SK-N-SH treated with all-trans-retinoic acid at 6 μM for 48 hours (cell line): ENCODE measurements around the gene MRPL4.
"Not testable (repeated sequence)": the region's sequence is repeated elsewhere in the genome, so short reads cannot be mapped to it uniquely, and the experiment has no call there.

Experiments used
- ATAC-seq: fragments of 200-7000 bp; cut with Tn5 transposase; 3 replicates; pipeline ENCODE4 v1.9.1; 2020; ENCODE audit warnings: mild to moderate bottlenecking, moderate library complexity
- ARNTL ChIP-seq: fragments of 450-650 bp; formaldehyde crosslinking; IDR thresholded peaks from 2 replicates; pipeline ENCODE4 v1.5.0; 2020; ENCODE audit warnings: low read depth, mild to moderate bottlenecking, moderate library complexity, borderline replicate concordance
- BACH2 ChIP-seq: fragments of 250-450 bp; sonication (Bioruptor Pico); IDR thresholded peaks from 2 replicates; pipeline ENCODE4 v1.9.0; 2021; ENCODE audit warnings: mild to moderate bottlenecking, borderline replicate concordance
- CREB5 ChIP-seq: fragments of 250-450 bp; sonication (Bioruptor Pico); IDR thresholded peaks from 2 replicates; pipeline ENCODE4 v1.5.1; 2020; ENCODE audit warnings: low read depth, mild to moderate bottlenecking, moderate library complexity
- CSDC2 ChIP-seq: fragments of 250-450 bp; sonication (Bioruptor Pico); IDR thresholded peaks from 2 replicates; pipeline ENCODE4 v1.5.0; 2020; ENCODE audit warnings: mild to moderate bottlenecking, moderate library complexity
- CSRNP3 ChIP-seq: fragments of 250-450 bp; sonication (Bioruptor Pico); IDR thresholded peaks from 2 replicates; pipeline ENCODE4 v1.5.1; 2021; ENCODE audit warnings: mild to moderate bottlenecking, moderate library complexity
- ESRRG ChIP-seq: fragments of 250-450 bp; sonication (Bioruptor Pico); IDR thresholded peaks from 2 replicates; pipeline ENCODE4 v1.6.1; 2021; ENCODE audit warnings: mild to moderate bottlenecking
- GLIS3 ChIP-seq: fragments of 250-450 bp; sonication (Bioruptor Pico); IDR thresholded peaks from 2 replicates; pipeline ENCODE4 v1.5.0; 2020; ENCODE audit warnings: mild to moderate bottlenecking, moderate library complexity
- OSR1 ChIP-seq: fragments of 250-450 bp; sonication (Bioruptor Pico); IDR thresholded peaks from 2 replicates; pipeline ENCODE4 v1.8.0; 2022; ENCODE audit warnings: moderate library complexity, mild to moderate bottlenecking, inconsistent platforms
- PPARA ChIP-seq: fragments of 250-450 bp; sonication (Bioruptor Pico); IDR thresholded peaks from 2 replicates; pipeline ENCODE4 v1.5.0; 2020; ENCODE audit warnings: mild to moderate bottlenecking, borderline replicate concordance
- RARB ChIP-seq: fragments of 250-450 bp; sonication (Bioruptor Pico); IDR thresholded peaks from 2 replicates; pipeline ENCODE4 v1.8.0; 2021; ENCODE audit warnings: mild to moderate bottlenecking, moderate library complexity
- SNAI2 ChIP-seq: fragments of 250-450 bp; sonication (Bioruptor Pico); IDR thresholded peaks from 2 replicates; pipeline ENCODE4 v1.5.0; 2020; ENCODE audit warnings: mild to moderate bottlenecking, moderate library complexity
- TOX ChIP-seq: fragments of 250-450 bp; sonication (Bioruptor Pico); IDR thresholded peaks from 2 replicates; pipeline ENCODE4 v1.8.0; 2021; ENCODE audit warnings: mild to moderate bottlenecking, moderate library complexity, borderline replicate concordance
- TSHZ2 ChIP-seq: fragments of 250-450 bp; sonication (Bioruptor Pico); IDR thresholded peaks from 2 replicates; pipeline ENCODE4 v1.5.0; 2020; ENCODE audit warnings: mild to moderate bottlenecking, moderate library complexity
- ZFP3 ChIP-seq: fragments of 250-450 bp; sonication (Bioruptor Pico); IDR thresholded peaks from 2 replicates; pipeline ENCODE4 v1.5.0; 2020; ENCODE audit warnings: mild to moderate bottlenecking, moderate library complexity
- ZFP30 ChIP-seq: fragments of 450-650 bp; formaldehyde crosslinking; IDR thresholded peaks from 2 replicates; pipeline ENCODE4 v1.5.0; 2022; ENCODE audit warnings: mild to moderate bottlenecking, moderate library complexity
- ZNF565 ChIP-seq: fragments of 450-650 bp; formaldehyde crosslinking; conservative IDR thresholded peaks from 2 replicates; pipeline ENCODE4 v1.5.0; 2020; ENCODE audit warnings: low read depth, mild to moderate bottlenecking, moderate library complexity
- ZNF70 ChIP-seq: fragments of 450-650 bp; formaldehyde crosslinking; IDR thresholded peaks from 2 replicates; pipeline ENCODE4 v1.5.0; 2020; ENCODE audit warnings: mild to moderate bottlenecking, moderate library complexity
- ZNF8 ChIP-seq: fragments of 450-650 bp; formaldehyde crosslinking; IDR thresholded peaks from 2 replicates; pipeline ENCODE4 v1.5.0; 2020; ENCODE audit warnings: mild to moderate bottlenecking, moderate library complexity
- TF ChIP-seq, protein P1 (sequence below): fragments of 250-450 bp; sonication (Bioruptor Pico); IDR thresholded peaks from 2 replicates; pipeline ENCODE4 v1.8.0; 2020; ENCODE audit warnings: mild to moderate bottlenecking, moderate library complexity, borderline replicate concordance
- TF ChIP-seq, protein P2 (sequence below): fragments of 250-450 bp; sonication (Bioruptor Pico); IDR thresholded peaks from 2 replicates; pipeline ENCODE4 v1.8.0; 2021; ENCODE audit warnings: low read depth, mild to moderate bottlenecking, moderate library complexity, borderline replicate concordance

The MRPL4 gene

DNA sequence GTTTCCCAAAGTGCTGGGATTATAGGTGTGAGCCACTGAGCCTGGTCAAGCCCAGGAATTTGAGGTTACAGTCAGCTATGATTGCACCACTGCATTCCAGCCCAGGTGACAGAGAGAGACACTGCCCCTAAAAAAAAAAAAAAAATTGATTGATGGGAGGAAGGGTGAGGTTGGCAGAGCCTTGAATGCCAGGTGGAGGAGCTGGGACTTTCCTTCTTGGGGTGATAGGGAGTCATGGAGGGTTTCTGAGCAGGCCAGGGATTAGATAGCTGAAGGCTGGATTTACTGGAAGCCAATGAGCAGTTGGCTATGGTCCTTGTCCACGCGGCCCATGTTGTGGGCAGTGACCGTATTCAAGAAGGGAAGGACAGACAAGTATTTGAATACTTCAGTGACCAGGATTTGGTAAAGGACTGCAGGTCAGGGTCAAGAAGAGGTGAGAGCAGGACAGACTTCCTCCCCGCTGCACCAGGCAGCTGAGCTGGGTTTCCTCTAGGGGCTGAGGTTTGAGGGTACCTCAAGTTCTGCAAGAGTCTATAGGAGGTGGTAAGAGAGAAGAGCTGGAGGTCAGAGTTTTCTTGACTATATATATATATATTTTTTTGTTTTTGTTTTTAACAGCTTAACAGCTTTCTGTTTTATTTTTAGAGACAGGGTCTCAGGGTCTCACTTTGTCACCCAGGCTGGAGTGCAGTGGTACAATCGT, 27.9 kb downstream of the MRPL4 start:
- no peak for ATAC-seq
- TF ChIP-seq GLIS3 (CRISPR knock-in tag), result no peak
- TF ChIP-seq ZNF8 (CRISPR knock-in tag), result no peak
- no peak for TF ChIP-seq TOX (CRISPR knock-in tag)
- no peak for TF ChIP-seq BACH2
- no peak for TF ChIP-seq ZNF565 (CRISPR knock-in tag)
- TF ChIP-seq ZNF70 (CRISPR knock-in tag), result no peak
- no peak for TF ChIP-seq SNAI2
- no peak for TF ChIP-seq CREB5
- no peak for TF ChIP-seq CSRNP3 (CRISPR knock-in tag)
- TF ChIP-seq RARB (CRISPR knock-in tag), result no peak
- TF ChIP-seq ESRRG, result no peak
- no peak for TF ChIP-seq CSDC2 (CRISPR knock-in tag)
- no peak for TF ChIP-seq ZFP3 (CRISPR knock-in tag)
- TF ChIP-seq ZFP30 (CRISPR knock-in tag), result no peak

DNA sequence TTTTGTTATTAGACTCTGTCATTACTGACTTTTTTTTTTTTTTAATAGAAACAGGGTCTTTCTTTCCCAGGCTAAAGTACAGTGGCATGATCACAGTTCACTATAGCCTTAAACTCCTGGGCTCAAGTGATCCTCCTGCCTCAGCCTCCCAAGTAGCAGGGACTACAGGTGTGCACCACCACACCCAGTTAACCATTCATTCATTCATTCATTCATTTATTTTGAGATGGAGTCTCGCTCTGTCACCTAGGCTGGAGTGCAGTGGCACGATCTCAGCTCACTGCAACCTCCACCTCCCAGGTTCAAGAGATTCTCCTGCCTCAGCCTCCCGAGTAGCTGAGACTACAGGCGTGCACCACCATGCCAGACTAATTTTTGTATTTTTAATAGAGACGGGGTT, 30.0 kb downstream of the MRPL4 start:
- ATAC-seq, result not testable (repeated sequence)

GRCh38 chr19:10283301-10284064, 31.5 kb downstream of the MRPL4 start:
- ATAC-seq, result no peak
- no peak for TF ChIP-seq ZNF70 (CRISPR knock-in tag)
- TF ChIP-seq, protein P1, sequence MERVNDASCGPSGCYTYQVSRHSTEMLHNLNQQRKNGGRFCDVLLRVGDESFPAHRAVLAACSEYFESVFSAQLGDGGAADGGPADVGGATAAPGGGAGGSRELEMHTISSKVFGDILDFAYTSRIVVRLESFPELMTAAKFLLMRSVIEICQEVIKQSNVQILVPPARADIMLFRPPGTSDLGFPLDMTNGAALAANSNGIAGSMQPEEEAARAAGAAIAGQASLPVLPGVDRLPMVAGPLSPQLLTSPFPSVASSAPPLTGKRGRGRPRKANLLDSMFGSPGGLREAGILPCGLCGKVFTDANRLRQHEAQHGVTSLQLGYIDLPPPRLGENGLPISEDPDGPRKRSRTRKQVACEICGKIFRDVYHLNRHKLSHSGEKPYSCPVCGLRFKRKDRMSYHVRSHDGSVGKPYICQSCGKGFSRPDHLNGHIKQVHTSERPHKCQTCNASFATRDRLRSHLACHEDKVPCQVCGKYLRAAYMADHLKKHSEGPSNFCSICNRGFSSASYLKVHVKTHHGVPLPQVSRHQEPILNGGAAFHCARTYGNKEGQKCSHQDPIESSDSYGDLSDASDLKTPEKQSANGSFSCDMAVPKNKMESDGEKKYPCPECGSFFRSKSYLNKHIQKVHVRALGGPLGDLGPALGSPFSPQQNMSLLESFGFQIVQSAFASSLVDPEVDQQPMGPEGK (CRISPR knock-in tag), result no peak
- TF ChIP-seq, protein P2, sequence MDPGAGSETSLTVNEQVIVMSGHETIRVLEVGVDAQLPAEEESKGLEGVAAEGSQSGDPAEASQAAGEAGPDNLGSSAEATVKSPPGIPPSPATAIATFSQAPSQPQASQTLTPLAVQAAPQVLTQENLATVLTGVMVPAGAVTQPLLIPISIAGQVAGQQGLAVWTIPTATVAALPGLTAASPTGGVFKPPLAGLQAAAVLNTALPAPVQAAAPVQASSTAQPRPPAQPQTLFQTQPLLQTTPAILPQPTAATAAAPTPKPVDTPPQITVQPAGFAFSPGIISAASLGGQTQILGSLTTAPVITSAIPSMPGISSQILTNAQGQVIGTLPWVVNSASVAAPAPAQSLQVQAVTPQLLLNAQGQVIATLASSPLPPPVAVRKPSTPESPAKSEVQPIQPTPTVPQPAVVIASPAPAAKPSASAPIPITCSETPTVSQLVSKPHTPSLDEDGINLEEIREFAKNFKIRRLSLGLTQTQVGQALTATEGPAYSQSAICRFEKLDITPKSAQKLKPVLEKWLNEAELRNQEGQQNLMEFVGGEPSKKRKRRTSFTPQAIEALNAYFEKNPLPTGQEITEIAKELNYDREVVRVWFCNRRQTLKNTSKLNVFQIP (CRISPR knock-in tag), result no peak
- TF ChIP-seq ZNF8 (CRISPR knock-in tag), result no peak
- no peak for TF ChIP-seq GLIS3 (CRISPR knock-in tag)
- no peak for TF ChIP-seq TSHZ2
- no peak for TF ChIP-seq ZNF565 (CRISPR knock-in tag)
- no peak for TF ChIP-seq PPARA (CRISPR knock-in tag)
- no peak for TF ChIP-seq CSRNP3 (CRISPR knock-in tag)
- TF ChIP-seq SNAI2, result no peak
- no peak for TF ChIP-seq OSR1 (CRISPR knock-in tag)
- no peak for TF ChIP-seq ZFP3 (CRISPR knock-in tag)
- TF ChIP-seq ESRRG, result no peak
- no peak for TF ChIP-seq ARNTL (CRISPR knock-in tag)
- no peak for TF ChIP-seq CREB5
- TF ChIP-seq, all 23 proteins: peak for 0
